ENCODE measurements around the gene GPR141.
"Not testable (repeated sequence)": the region's sequence is repeated elsewhere in the genome, so short reads cannot be mapped to it uniquely, and the experiment has no call there.

The GPR141 gene

DNA sequence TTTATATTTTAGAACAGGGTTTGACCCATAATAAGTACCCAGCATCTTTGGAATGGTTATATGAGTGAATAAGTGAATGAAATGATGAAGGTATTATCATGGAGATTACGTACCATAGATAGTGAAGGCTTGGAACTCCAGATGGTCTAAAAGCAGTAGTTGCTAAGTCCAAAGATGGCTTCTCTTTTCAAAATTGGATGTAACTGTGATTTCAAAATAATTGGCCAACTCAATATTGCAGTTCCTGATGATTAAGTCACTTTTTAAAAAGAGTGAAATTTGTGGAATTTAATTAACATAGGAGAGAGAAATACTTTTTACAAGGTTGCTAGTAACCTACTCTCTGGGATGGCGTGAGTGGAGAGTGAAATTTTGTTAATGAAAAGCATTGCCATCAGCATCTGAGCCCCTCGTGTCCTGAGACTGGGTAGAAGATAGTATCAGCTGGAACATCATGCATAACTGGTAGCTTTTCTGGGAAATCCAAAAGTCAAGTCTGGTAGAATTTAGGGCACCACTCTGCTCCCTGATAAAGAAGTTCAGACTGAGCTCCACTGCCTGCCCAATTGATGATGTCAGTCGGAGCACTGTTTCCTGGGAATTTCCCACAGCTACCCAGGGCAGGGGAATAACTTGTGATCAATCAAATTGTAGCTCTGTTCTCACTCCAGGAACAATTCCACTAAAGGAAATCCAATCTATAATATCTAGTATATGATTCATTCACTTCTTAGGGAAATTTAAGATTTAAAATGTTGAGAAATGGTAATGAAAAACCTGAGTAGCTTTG lies 3.2 kb downstream of the GPR141 start:
- no peak for DNase-seq

DNA sequence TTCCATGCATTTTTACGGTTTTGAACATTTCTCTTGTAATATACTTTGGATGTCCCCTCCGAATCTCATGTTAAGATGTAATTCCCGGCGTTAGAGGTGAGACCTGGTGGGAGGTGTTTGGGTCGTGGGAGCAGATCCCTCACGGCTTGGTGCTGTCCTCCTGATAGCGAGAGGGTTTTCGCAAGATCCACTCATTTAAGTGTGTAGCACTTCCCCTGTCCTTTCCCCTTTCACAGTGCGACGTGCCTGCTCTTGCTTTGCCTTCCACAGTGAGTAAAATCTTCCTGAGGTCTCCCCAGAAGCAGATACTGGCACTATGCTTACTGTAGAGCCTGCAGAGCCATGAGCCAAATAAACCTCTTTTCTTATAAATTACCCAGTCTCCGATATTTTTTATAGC lies 6.6 kb downstream of the GPR141 start:
- DNase-seq = no peak

DNA sequence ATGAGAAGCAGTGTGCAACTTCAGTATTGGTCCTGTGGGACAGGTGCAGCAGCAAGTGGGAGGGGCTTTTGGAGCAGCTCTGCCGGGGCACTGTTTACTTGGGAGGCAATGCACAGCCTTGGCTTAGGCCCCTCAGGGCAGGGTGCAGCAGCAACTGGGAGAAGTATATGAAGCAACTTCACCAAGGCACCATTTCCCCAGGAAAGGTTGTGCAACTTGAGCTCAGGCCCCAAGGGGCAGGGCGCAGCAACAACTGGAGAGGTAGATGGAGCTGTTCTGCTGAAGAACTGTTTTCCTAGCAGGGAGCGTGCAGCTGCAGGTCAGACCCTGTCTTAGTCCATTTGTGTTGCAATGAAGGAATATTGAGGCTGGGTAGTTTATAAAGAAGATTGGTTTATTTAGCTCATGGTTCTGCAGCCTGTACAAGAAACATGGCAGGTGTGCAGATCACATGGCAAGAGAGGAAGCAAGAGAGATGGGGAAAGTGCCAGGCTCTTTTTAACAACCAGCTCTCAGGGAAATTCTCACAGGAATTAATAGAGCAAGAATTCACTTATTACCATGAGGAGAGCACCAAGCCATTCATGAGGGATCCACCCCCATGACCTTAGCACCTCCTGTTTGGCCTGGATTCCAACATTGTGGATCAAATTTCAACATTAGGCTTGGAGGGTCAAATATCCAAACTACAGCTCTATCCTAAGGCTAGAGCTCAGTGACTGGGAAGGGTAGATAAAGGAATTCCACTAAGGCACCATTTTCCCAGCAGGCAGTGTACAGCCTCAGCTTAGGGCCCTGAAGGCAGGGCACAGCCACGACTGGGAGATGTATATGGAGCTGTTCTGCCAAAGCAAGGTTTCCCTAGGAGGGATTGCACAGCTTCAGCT lies 10.9 kb downstream of the GPR141 start:
- peak; percentile 3 for DNase-seq

GRCh38 chr7:37698276-37698675 lies 14.7 kb downstream of the GPR141 start:
- DNase-seq = no peak

GRCh38 chr7:37698782-37699181 lies 15.2 kb downstream of the GPR141 start:
- no peak for DNase-seq

DNA sequence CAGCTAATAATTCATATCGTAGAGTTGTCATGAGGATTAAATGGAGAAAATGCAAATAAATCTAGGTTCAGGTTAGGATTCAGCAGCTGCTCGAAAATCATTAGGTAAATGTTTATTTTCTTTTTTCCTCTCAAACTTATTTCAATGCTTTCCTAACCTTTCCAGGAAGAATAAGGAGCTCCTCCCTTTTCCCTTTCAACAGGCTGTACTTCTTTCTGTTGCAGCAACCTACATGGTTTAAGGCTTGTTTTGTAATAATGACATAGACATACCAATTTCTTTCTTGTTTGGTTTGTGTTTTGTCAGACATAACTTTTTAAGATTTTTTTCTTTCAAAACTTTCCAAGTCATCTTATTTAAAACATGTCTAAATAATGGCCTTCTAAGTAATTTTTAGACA lies 18.2 kb downstream of the GPR141 start:
- no peak for DNase-seq

DNA sequence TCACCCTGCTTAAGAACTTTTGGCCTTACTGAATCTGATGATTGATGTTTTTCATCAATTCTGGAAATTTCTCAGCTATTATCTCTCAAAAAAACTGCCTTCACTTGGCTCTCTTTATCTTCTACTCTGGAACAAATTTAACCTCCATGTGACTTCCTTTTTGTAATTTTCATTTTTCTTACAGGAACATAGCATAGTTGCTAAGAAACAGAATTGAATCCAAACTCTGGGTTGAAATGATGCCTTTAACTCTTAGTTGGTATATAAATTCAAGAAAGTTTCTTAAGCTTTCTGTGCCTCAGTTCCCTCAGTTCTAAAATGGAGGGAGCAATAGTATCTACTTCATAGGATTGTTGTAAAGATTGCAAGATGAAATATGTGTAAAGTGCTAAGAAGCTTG lies 19.8 kb downstream of the GPR141 start:
- DNase-seq = no peak

DNA sequence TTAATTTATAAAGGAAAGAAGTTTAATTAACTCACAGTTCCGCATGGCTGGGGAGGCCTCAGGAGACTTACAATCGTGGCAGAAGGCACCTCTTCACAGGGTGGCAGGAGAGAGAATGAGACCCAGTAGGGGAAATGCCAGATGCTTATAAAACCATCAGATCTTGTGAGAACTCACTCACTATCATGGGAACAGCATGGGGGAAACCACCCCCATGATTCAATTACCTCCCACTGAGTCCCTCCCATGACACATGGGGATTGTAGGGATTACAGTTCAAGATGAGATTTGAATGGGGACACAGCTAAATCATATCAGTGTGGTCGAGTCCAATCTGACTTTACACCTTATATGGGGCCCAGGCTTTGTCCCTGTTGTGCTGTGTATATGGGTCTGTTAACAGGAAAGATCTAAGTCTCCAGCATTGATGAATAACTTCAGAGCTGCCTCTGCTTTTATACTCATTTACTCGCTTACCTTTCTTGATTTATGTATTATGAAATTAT lies 20.8 kb downstream of the GPR141 start:
- DNase-seq = not testable (repeated sequence)

DNA sequence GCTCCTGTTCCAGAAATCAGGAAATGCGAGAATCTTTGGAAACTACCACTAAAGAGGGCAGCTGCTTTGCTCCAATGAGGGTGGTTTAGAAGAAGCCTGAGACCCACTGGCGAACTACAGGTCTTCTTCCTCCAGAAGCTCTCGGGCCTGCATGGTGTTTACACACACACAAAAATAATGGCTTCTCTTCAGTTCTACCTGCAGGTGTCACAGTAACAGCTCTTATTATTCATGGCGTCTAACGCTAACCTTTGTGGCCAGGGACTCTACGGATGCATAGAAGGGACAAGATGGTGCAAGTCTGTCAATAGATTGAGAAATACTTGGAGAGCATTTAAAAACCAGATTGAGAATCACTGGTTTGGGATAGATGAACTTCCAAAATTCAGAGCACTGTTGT lies 22.4 kb downstream of the GPR141 start:
- DNase-seq = no peak

DNA sequence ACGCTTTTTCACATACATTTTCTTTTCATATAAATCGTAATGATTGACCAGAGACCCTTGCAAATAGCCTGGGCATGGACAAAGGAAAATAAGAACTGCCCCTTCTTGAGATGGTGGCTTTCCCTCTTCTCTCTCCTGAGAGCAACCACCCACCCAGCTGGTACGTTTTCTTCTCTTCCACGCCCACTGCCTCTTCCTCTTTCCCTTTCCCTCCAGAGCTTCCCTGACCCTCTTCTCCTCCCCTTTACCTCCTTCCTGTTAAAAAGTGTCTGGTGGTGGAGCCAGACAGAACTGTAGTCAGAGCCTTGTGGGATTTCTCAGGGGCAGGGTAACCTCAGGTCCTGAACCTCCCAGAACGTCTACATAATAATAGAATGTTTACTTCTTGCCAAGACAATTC lies 23.2 kb downstream of the GPR141 start:
- no peak for DNase-seq

- DNase-seq = no peak
Measured at GRCh38 chr7:37707754-37708485, 24.4 kb downstream of the GPR141 start.

GRCh38 chr7:37709631-37710509 lies 26.3 kb downstream of the GPR141 start:
- DNase-seq = no peak

DNA sequence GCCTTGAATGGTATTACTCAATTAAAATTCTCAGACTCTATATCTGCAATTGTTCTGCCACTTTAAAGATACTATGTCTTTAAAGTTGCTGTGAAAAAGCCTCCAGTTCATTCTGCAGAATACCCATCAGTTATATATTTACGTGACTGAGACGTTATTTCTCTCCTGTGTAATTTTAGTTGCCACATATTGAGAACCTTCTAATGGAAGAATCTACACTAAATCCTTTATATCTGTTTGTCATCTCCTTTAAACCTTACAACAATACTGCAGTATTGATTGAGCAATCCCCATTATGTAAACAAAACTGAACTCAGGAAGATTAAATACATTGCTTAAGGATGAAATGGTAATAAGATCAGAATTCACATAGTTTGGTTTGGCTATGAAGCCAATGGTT lies 30.0 kb downstream of the GPR141 start:
- no peak for DNase-seq

DNA sequence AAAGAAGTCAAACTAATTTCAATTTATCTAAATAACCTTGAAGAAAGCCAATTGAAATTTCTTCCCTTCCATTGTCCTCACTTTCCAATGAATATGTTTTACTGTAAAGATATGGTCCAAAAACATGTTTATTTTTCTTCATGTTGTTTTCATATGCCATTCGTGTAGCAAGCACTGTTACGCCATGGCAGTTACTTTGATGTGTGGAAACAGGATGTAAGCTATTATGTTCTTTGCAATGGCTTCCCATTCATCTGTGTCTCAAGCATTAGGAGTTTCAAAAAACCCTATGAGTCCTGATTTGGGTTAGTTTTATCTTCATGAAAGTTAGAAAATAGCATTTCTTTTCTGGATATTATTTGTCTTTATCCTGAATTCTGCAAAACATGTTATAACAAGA lies 31.0 kb downstream of the GPR141 start:
- DNase-seq = no peak

DNA sequence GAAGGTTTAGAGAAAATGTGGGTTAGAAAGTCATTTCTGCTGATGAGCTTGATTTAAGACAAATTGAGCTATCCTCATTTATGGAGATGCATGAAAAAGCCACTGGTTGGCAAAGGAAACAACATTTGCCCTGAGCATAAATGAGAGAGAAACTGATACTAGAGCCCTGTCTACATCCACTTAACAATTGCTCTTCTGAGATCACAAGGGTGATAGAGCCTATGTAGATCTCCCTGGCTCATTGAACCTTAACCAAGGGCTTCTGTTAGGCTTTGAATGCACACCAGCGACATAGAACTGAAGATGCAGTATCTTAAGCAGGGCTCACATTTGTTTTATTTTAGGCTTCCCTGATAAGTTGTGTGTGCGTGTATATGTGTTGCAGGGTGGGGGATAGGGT lies 35.0 kb downstream of the GPR141 start:
- no peak for DNase-seq

DNA sequence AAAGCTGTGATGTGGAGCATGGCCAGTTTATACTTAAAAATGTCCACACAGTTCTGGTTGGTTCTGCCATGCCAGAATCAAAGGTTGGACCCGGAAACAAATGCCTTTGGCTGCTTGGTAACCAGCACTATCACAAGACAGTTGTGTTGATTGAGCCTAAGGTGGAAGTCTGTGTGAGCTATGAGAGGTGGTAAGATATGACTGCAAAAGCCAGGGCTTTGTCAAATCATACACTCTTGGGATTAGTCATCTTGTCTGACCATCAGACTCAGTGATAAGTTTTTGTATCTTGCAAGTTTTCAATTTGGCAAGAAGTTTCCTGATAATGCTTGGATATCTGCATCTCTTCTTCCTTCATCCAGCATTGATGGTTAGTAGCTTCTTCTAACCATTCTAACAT lies 35.5 kb downstream of the GPR141 start:
- no peak for DNase-seq

DNA sequence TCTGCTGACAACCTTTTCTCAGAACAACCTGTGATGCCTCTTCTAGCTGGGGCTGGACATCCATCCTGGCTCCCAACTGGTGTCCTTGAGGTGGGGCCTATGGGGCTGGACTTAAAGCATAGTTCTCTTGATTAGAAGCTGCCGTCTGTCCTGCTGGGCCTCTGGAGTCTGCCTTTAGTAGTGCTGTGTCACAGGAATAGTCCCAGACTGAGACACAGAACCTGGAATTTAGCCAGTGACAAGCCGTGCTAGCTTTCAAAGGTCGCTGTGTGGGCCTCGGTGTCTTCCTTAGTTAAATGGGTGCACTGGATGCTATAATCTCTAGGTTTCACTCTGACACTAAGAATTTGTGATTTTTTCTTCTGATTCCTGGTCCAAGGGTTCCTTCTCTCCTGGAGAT lies 41.2 kb downstream of the GPR141 start:
- no peak for DNase-seq

- DNase-seq = no peak
Measured at GRCh38 chr7:37726016-37726415, 42.5 kb downstream of the GPR141 start.

- DNase-seq = no peak
Measured at GRCh38 chr7:37728747-37729146, 45.2 kb downstream of the GPR141 start.

- DNase-seq = no peak
Measured at GRCh38 chr7:37729181-37729580, 45.6 kb downstream of the GPR141 start.

DNA sequence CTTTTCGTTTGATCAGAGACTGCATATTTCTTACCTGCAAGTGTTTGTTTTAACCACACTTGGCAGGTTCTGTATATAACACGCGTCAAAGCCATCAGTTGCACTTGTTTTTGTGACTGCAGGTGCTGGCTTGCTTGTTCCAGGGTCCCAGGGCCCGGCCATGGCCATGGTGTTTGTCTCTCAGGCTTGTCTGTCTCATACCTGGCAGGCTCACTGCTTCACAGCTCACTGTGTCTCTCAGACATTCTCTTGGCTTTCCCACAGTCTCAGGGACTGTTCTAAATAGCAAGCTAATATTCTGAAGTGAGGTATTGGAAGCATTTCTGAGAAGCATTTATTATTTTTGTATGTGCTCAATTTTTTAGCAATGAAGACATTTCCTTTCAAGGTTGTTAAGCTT lies 46.9 kb downstream of the GPR141 start:
- DNase-seq = no peak

DNA sequence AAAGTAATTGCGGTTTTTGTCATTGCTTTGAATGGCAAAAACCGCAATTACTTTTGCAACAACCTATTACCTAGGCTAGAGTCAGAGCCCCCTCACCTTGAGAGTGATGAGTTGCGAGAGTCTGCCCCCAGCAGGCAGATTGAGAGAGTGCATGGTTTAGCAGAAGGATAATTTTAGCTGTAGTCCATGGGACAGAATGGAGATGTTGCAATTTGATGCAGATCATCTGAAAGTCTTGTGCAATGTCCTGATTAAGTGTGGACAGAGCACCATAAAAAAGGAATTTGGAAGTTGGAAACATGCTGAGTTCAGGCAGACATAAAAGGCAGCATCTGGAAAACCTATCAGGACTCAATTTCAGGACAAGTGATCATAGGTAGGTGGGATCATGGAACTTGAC lies 48.7 kb downstream of the GPR141 start:
- peak; percentile 2 for DNase-seq
